CD4-positive, CD25-positive, alpha-beta regulatory T cell (primary cell): ENCODE results near the gene SLC38A2. TPM values are rescaled to one million over a fixed set of nuclear protein-coding genes. Genes with fewer than 3 reads are reported as not detected.
"Not testable (repeated sequence)": the region's sequence is repeated elsewhere in the genome, so short reads cannot be mapped to it uniquely, and the experiment has no call there.

Experiments
- ATAC-seq, 2 donors: fragments of 150-1000 bp; cut with Tn5 transposase; one replicate each; pipeline ENCODE4 v1.10.0; 2021; ENCODE audit warnings: low read depth in 2 of 2, moderate number of reproducible peaks in 2 of 2, moderate library complexity in 1 of 2
- DNase-seq, 3 donors: peaks; one replicate each; pipeline versions ENCODE4 v3.0.0 to v3.0.0-alpha.2; 2012 to 2022; ENCODE audit warnings: mixed read lengths in 1 of 3
- H3K27ac ChIP-seq: one replicate; pipeline ENCODE4 v1.7.0; 2013; ENCODE audit warnings: mild to moderate bottlenecking, low read length; ENCODE audit not compliant: insufficient read depth, poor library complexity, severe bottlenecking
- H3K27me3 ChIP-seq: one replicate; pipeline ENCODE4 v1.7.0; 2013; ENCODE audit warnings: low read length; ENCODE audit not compliant: control insufficient read depth, insufficient read depth
- H3K36me3 ChIP-seq: one replicate; pipeline ENCODE4 v1.7.0; 2013; ENCODE audit warnings: mild to moderate bottlenecking, low read length, moderate library complexity; ENCODE audit not compliant: control insufficient read depth, insufficient read depth
- H3K4me1 ChIP-seq: 2 replicates; pipeline ENCODE4 v1.7.0; 2013; ENCODE audit warnings: mild to moderate bottlenecking, low read length; ENCODE audit not compliant: insufficient read depth, control insufficient read depth, poor library complexity, severe bottlenecking
- H3K4me3 ChIP-seq: one replicate; pipeline ENCODE4 v1.7.0; 2013; ENCODE audit warnings: low read depth, mild to moderate bottlenecking, low read length, moderate library complexity
- H3K9me3 ChIP-seq, 2 experiments: 1 replicate in 1 of 2; 2 replicates in 1 of 2; pipeline ENCODE4 v1.7.0; 2013; ENCODE audit warnings: low read length in 2 of 2, mild to moderate bottlenecking in 1 of 2, moderate library complexity in 1 of 2; ENCODE audit not compliant: control insufficient read depth in 2 of 2
- H3K27ac Mint-ChIP-seq, 3 donors: one replicate each; pipeline ENCODE4 v1.8.0; 2020 to 2022; ENCODE audit warnings: mild to moderate bottlenecking in 3 of 3, mixed read lengths in 3 of 3, moderate library complexity in 2 of 3
- H3K27me3 Mint-ChIP-seq: one replicate; pipeline ENCODE4 v1.8.0; 2022; ENCODE audit warnings: mild to moderate bottlenecking, mixed read lengths
- H3K36me3 Mint-ChIP-seq: one replicate; pipeline ENCODE4 v1.8.0; 2020; ENCODE audit warnings: mixed read lengths
- H3K4me1 Mint-ChIP-seq, 4 donors: one replicate each; pipeline ENCODE4 v1.8.0; 2020 to 2022; ENCODE audit warnings: mixed read lengths in 4 of 4, mild to moderate bottlenecking in 1 of 4
- H3K4me3 Mint-ChIP-seq, 4 donors: one replicate each; pipeline ENCODE4 v1.8.0; 2020 to 2022; ENCODE audit warnings: mild to moderate bottlenecking in 4 of 4, mixed read lengths in 4 of 4, moderate library complexity in 3 of 4
- H3K9me3 Mint-ChIP-seq, 7 donors: one replicate each; pipeline ENCODE4 v1.8.0; 2020 to 2022; ENCODE audit warnings: mixed read lengths in 7 of 7, mild to moderate bottlenecking in 3 of 7, moderate library complexity in 2 of 7
- polyA plus RNA-seq, 4 donors: library from polyadenylated mRNA; unstranded; fragments of 300-500 nt; fragmentation: Illumina TruSeq; gene quantifications; one replicate each; pipeline ENCODE4 v1.2.3, GENCODE V29; 2021
- total RNA-seq: library from RNA; stranded (reverse); gene quantifications from one replicate; pipeline ENCODE4 v1.2.3, GENCODE V29; 2022

The SLC38A2 gene
- total and polyA plus RNA-seq, 5 donors from 2014 or later = 53.0 to 186 (median 90.1) TPM

GRCh38 chr12:46325075-46325474 is 47.5 kb downstream of the SLC38A2 start:
- H3K27ac Mint-ChIP-seq, ATAC-seq, DNase-seq, H3K36me3 Mint-ChIP-seq, H3K36me3 ChIP-seq, H3K4me3 Mint-ChIP-seq, H3K4me3 ChIP-seq, H3K27me3 Mint-ChIP-seq, H3K27ac ChIP-seq, H3K4me1 Mint-ChIP-seq, H3K27me3 ChIP-seq, H3K4me1 ChIP-seq: not testable (repeated sequence)
- peaks cover 9 to 22% of the 10 kb centered on the region in 2 experiments for H3K9me3 ChIP-seq
- H3K9me3 Mint-ChIP-seq = peaks cover 1 to 18% (median 6%) of the 10 kb centered on the region in 7 donors

GRCh38 chr12:46320731-46321130 is 51.8 kb downstream of the SLC38A2 start:
- H3K4me3 Mint-ChIP-seq = no peak overlapping the region
- peaks cover 10% of the 10 kb centered on the region for H3K27me3 Mint-ChIP-seq
- DNase-seq = no peak
- no peak overlapping the region for H3K27ac Mint-ChIP-seq
- H3K36me3 ChIP-seq = no peaks in the 10 kb centered on the region
- H3K9me3 ChIP-seq = peaks cover 4 to 11% of the 10 kb centered on the region in 2 experiments
- no peaks in the 10 kb centered on the region for H3K4me1 Mint-ChIP-seq
- no peak for ATAC-seq
- H3K9me3 Mint-ChIP-seq = peaks cover 0 to 8% (median 1%) of the 10 kb centered on the region in 7 donors
- no peak overlapping the region for H3K27ac ChIP-seq
- H3K27me3 ChIP-seq = peaks cover 9% of the 10 kb centered on the region
- no peak overlapping the region for H3K4me3 ChIP-seq
- H3K4me1 ChIP-seq = no peaks in the 10 kb centered on the region
- H3K36me3 Mint-ChIP-seq = no peaks in the 10 kb centered on the region

- H3K4me3 Mint-ChIP-seq = no peak overlapping the region
- H3K9me3 Mint-ChIP-seq = peaks cover 0 to 10% (median 1%) of the 10 kb centered on the region in 7 donors
- no peaks in the 10 kb centered on the region for H3K4me1 Mint-ChIP-seq
- peaks cover 22% of the 10 kb centered on the region for H3K27me3 Mint-ChIP-seq
- Histone ChIP-seq H3K27ac (no peak overlapping the region), H3K4me3 (no peak overlapping the region), H3K36me3 (no peaks in the 10 kb centered on the region), H3K9me3 (peaks cover 0 to under 1% of the 10 kb centered on the region in 2 experiments), H3K27me3 (peaks cover 9% of the 10 kb centered on the region), H3K4me1 (no peaks in the 10 kb centered on the region)
- no peak overlapping the region for H3K27ac Mint-ChIP-seq
- DNase-seq = no peak
- no peaks in the 10 kb centered on the region for H3K36me3 Mint-ChIP-seq
- no peak for ATAC-seq
Observed at GRCh38 chr12:46318037-46318436, 54.5 kb downstream of the SLC38A2 start.

Other genes starting within 250 kb of the SLC38A2 start
- gene SLC38A1, start 103.7 kb downstream of the SLC38A2 start, total RNA-seq = 342 TPM
- 100 to 1,000 TPM; 257 to 279 (median 272) TPM for gene SLC38A1, start 103.7 kb downstream of the SLC38A2 start, polyA plus RNA-seq